ENCODE results near the gene LRRC53.

- TF ChIP-seq, protein P1, sequence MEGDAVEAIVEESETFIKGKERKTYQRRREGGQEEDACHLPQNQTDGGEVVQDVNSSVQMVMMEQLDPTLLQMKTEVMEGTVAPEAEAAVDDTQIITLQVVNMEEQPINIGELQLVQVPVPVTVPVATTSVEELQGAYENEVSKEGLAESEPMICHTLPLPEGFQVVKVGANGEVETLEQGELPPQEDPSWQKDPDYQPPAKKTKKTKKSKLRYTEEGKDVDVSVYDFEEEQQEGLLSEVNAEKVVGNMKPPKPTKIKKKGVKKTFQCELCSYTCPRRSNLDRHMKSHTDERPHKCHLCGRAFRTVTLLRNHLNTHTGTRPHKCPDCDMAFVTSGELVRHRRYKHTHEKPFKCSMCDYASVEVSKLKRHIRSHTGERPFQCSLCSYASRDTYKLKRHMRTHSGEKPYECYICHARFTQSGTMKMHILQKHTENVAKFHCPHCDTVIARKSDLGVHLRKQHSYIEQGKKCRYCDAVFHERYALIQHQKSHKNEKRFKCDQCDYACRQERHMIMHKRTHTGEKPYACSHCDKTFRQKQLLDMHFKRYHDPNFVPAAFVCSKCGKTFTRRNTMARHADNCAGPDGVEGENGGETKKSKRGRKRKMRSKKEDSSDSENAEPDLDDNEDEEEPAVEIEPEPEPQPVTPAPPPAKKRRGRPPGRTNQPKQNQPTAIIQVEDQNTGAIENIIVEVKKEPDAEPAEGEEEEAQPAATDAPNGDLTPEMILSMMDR (IDR thresholded peaks at IDR 0.05; ENCODE audit: low read length) = no peak
- no peak for TF ChIP-seq EZH2 (IDR thresholded peaks at IDR 0.05; ENCODE audit: borderline replicate concordance, low read length)
Measured at GRCh38 chr1:74502432-74502831, 10.0 kb downstream of the LRRC53 start.
